Activated CD4-positive, alpha-beta T cell treated with anti-CD3 and anti-CD28 coated beads for 48 hours (primary cell): Measurements from ENCODE around the gene MYBL2.
"Not testable (repeated sequence)": the region's sequence is repeated elsewhere in the genome, so short reads cannot be mapped to it uniquely, and the experiment has no call there.

Experiments used
- DNase-seq: peaks from one replicate; pipeline ENCODE4 v3.0.0-alpha.2; 2020

The MYBL2 gene

DNA sequence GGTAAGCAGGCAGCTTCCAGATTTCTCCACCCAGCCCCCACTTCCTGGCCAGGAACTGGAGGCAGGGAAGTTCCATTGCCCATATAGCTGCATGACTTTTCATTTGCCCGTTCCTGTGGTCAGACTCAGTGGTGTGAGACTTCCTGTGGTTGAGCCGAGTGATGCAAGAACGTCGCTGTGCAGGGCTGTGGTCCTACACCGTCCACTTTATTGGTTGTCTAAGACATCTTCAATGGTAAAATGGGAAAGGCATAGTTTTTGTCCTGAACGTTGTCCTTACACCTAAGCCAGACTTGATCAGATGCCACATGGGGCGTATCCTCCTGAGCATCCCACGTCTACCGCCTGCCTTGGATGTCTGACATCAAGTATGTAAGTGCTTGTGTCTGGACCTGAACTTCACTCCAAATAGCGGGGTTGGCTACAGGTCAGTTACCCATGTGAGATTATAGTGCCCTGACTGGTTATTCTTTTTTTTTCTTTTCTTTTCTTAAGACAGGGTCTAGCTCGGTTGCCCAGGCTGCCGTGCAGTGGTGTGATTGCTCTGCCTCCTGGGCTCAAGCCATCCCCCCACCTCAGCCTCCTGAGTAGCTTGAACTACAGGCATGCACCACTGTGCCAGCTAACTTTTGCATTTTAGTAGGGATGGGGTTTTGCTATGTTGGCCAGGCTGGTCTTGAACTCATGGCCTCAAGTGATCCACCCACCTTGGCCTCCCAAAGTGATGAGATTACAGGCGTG lies 85.8 kb downstream of the MYBL2 start:
- peak; percentile 58 for DNase-seq

DNA sequence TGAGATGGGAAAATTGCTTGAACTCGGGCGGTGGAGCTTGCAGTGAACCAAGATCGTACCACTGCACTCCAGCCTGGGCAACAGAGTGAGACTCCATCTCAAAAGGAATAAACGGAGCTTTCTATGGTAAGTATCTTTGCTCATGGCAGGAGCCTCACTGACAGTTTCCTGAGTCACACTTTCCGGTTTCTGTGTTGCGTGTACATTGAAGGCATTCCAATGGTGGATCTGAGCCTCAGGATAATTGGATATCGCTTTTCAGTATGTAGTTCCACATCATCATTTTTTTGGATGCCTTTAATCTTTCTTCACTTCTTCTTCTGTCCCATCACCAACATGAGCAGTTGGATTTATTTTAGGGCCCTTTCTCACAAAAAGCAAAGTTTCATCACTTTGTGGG lies 88.5 kb downstream of the MYBL2 start:
- DNase-seq, result no peak

- no peak for DNase-seq
Observed at GRCh38 chr20:43755851-43756250, 88.9 kb downstream of the MYBL2 start.

GRCh38 chr20:43757888-43758287 lies 91.0 kb downstream of the MYBL2 start:
- not testable (repeated sequence) for DNase-seq

GRCh38 chr20:43761386-43762340 lies 94.7 kb downstream of the MYBL2 start:
- no peak for DNase-seq

DNA sequence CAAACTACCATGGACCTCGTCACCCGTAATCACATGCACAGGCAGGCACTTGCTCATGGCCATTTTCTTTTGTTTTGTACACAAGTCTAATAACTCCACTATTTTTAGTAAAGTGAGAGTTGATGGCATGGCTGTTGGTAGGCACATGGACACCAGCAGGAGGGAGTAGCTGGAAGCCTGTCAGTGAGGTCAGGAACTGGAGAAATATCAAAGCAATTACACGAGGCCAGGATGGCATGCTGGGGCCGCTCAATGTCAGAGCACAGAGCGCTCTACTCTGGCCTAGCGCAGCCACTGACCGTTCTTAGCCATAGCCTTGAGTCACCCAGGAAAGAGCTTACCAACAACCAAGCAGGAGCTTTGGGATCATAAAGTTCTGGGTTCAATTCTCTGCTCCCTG lies 96.0 kb downstream of the MYBL2 start:
- DNase-seq, result no peak

GRCh38 chr20:43765916-43766315 lies 99.0 kb downstream of the MYBL2 start:
- DNase-seq, result no peak
